Measurements from ENCODE around the gene PIK3R3.
A peak's percentile ranks its signal among the peaks of the same experiment; 100 is the strongest.
"Not testable (repeated sequence)": the region's sequence is repeated elsewhere in the genome, so short reads cannot be mapped to it uniquely, and the experiment has no call there.

The PIK3R3 gene

DNA sequence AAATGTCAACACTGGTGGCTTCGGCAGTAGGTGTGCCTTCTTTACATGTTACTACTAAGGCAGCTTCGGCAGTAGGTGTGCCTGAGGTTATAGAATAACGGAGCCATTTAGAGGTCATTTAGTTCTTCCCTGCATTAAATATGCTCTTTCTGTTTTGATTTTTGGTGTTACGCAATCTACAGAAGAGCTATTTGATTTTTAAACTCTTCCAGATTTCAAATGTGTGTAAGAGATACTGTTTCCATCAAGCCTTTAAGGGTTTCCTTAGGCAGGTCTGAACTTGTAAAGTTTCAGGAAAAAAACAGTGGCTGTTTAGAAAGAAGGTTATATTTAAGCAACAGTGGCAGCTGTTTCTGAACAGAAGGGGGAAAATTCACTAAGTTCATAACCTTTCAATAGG is 54.8 kb downstream of the PIK3R3 start:
- in situ Hi-C loops (cut with MboI; ENCODE audit: low pct_unique_long_range_greater_than_20kb, low sequenced_read_pairs) = no loop called here
- DNase-seq = no peak

DNA sequence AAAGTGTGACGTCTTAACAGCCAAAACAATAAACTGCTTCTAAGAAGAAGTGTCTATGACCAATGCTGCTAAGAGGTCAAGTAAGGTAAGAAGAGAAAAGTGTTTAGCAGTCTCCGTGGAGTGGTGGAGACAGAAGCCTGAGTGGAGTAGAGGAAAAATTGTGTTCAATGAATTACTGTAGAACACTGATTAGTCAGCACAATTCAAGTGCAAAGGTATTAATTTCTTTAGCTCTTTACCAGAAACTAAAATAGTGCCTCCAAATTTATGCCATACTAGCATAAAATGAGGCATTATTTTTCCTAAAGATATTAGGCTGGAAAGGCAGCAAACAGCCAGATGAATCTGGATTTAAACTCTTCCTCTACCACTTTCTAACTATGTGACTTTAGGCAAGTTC is 56.1 kb downstream of the PIK3R3 start:
- no peak for DNase-seq
- in situ Hi-C loops (cut with MboI; ENCODE audit: low pct_unique_long_range_greater_than_20kb, low sequenced_read_pairs) = no loop called here

DNA sequence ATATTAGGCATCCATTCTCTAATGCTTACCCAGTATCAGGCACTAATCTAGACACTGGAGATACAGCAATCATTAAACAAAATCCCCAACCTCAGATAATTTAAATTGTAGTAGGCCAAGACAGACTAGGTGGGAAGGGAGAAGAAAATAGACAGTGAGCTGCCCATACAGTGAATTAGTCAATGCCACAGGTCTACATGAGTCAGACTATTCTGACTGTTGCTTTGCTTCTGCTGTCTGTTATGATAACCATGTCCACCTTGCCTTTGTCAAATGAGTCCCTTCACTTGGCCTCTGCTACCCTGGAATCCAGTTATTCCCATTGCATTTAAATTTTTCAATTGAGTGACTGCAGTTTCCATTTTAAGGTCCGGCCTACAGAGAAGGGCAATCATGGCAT is 59.5 kb downstream of the PIK3R3 start:
- no peak for DNase-seq
- in situ Hi-C loops (cut with MboI; ENCODE audit: low pct_unique_long_range_greater_than_20kb, low sequenced_read_pairs) = no loop called here

DNA sequence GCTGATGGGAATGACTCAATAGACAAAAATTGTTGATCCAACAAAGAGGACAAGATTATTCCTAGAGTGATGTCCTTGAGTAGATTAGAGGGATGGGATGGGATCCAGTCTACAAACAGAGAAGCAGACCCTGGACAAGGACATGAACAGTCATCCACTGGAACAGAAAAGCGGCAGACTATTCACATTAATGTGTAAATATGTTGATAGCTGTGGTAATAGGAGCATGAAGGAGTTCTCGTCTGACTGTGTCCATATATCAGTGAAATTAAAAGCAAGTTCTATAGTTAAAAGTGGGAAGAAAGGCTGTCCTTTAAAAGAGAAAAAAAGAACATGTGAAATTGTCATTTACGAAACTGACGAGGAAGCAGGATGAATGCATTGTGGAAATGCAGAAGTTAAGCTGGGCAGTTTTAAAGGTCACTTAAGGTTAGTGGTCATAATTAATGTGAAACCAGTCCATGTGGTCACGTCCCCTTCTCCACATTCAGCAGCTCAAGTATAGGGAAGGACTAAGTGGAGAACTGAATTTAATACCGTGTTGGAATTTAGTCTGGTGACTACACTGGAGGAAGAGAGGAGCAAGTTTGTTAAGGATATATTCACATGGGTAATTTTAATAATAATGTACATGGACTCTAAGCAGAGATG is 62.1 kb downstream of the PIK3R3 start:
- DNase-seq = peak; percentile 35
- in situ Hi-C loops (cut with MboI; ENCODE audit: low pct_unique_long_range_greater_than_20kb, low sequenced_read_pairs) = no loop called here

DNA sequence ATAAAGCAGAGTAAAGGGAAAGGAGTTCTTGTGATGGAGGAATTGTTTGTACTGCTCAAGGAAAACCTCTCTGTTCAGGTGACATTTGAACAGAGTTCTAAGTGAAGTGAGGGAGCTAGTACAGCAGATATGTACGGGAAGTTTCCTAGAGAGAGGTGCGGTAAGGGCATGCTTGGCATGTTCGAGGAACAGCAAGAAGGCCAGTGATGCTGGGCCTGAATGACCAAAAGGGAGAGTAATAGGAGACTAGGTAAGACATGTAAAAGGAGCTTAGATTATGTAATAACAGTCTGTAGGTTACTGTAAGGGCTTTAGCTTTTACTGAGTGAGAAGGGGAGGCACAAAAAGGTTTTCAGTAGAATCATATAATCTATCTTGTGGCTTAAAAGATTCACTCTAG is 63.9 kb downstream of the PIK3R3 start:
- in situ Hi-C loops (cut with MboI; ENCODE audit: low pct_unique_long_range_greater_than_20kb, low sequenced_read_pairs) = no loop called here
- no peak for DNase-seq

DNA sequence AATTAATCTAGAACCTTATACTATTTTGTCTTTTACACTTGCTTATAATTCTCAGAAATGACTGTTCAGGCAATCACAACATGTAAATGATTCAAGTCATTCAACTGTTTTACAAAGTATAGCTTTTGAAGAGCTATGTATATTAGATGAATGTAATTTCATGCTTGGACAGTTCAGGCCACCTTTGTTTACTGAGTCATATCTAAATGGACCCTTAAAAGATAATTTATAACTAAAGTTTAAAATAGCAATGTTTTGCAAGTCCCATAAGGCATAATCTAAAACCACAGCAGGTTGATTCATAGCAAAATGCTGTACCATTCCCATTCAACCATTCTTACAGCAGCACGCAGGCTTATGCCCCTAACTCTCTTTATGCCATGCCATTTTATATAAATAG is 64.8 kb downstream of the PIK3R3 start:
- in situ Hi-C loops (cut with MboI; ENCODE audit: low pct_unique_long_range_greater_than_20kb, low sequenced_read_pairs) = no loop called here
- no peak for DNase-seq

DNA sequence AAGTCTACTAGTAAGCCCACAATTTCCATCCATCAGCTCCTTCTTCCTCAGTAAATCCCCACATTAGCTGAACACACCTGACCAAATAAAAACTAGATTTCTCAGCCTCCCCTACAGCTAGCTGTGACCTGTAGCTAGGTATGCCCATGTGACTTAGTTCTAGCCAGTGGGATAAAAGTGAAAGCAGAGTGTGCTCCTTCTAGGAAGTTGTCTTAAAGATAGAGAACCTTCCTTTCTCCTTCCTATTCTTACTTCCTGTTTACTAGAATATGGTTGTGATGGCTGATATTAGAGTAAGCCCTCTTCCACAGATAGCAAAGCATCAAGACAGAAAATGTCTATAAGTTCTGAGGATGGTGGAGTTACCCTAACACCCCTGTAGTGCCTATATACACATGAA is 67.0 kb downstream of the PIK3R3 start:
- in situ Hi-C loops (cut with MboI; ENCODE audit: low pct_unique_long_range_greater_than_20kb, low sequenced_read_pairs) = no loop called here

DNA sequence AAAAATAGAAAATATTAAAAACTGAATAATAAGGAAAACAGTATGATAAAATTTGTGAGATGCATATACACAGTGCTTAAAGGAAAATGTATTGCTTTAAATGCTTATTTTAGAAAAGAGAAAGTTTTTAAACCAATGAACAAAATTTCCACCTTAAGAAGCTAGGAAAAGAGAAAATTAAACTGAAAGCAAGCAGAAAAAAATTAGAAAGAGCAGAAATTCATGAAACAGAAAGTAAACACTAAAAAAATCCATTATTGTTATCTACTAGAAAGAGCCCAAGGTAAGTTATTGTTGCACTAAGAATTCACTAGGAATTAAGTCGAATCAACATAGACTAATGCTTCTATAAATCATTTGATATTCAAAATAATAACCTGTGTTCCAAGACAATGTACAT is 67.7 kb downstream of the PIK3R3 start:
- in situ Hi-C loops (cut with MboI; ENCODE audit: low pct_unique_long_range_greater_than_20kb, low sequenced_read_pairs) = no loop called here

More for the DNA sequence above, 67.0 kb downstream of the PIK3R3 start:
- DNase-seq = peak; percentile 21

DNA sequence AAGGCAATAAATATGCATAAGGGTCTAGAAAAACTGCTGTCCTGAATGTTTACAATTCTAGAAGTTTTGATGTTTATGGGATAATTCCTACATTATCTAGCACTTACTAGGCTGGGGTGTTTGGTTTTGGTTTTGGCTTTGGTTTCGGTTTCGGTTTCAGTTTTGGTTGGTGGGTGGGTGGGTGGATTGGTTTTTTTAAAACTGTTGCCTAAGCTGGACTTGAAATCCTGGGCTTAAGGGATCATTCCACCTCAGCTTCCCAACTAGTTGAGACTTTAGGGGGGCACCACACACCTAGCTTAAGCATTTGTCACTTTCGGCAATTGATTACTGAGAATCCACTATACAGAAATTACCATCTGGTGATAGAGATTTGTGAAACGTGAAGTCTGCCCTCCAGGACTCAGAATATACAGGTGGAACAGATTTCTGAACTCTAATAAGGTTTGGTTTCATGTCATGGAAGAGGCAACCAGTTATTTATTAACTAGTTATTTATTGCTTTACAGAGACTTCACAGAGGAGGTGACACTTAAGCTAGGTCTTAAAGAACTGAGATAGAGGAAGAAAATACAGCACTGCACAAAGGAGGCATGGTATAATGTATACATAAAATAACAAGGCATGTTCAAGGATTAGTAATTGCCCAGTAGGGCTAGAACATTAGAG is 69.6 kb downstream of the PIK3R3 start:
- peak; percentile 43 for DNase-seq
- in situ Hi-C loops (cut with MboI; ENCODE audit: low pct_unique_long_range_greater_than_20kb, low sequenced_read_pairs) = no loop called here

More for the DNA sequence above, 67.7 kb downstream of the PIK3R3 start:
- DNase-seq = no peak

DNA sequence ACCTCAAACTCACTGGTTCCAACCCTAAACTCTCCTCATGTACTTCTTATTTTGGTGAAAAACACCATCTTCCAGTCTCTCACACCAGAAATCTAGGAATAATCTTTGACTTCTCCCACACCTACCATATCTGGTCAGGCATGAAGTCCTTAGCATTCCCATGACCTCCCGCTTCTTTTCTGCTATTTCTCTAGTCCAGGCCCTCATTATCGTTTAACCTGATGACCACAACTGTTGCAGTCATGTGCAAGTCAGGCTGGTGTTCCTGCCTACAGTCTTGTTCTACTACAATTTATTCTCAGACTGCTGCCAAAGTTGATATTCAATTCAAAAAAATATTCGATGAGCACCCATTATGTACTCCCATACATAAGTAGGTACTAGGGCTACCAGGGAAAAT is 71.3 kb downstream of the PIK3R3 start:
- in situ Hi-C loops (cut with MboI; ENCODE audit: low pct_unique_long_range_greater_than_20kb, low sequenced_read_pairs) = no loop called here
- no peak for DNase-seq

DNA sequence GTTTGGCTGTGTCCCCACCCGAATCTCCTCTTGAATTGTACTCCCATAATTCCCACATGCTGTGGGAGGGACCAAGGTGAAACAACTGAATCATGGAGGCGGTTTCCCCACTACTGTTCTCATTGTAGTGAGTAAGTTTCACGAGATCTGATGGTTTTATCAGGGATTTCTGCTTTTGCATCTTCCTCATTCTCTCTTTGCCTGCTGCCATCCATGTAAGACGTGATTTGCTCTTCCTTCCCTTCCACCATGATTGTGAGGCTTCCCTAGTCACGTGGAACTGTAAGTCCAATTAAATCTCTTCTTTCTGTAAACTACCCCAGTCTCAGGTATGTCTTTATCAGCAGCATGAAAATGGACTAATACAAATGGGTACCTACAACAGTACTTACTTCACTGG is 73.5 kb downstream of the PIK3R3 start:
- in situ Hi-C loops (cut with MboI; ENCODE audit: low pct_unique_long_range_greater_than_20kb, low sequenced_read_pairs) = no loop called here
- DNase-seq = no peak

DNA sequence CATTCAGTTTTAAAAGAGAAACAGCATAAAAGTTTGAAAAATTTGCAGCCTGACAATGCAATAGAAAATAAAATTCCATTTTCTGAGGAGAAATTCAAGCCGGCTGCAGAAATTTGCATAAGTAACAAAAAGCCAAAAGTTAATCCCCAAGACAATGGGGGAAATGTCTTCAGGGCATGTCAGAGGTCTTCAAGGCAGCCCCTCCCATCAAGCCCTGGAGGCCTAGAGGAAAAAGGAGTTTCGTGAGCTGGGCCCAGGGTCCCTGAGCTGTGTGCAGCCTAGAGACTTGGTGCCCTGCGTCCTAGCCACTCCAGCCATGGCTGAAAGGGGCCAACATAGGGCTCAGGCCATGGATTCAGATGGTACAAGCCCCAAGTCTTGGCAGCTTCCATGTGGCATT is 74.6 kb downstream of the PIK3R3 start:
- no peak for DNase-seq
- in situ Hi-C loops (cut with MboI; ENCODE audit: low pct_unique_long_range_greater_than_20kb, low sequenced_read_pairs) = no loop called here

DNA sequence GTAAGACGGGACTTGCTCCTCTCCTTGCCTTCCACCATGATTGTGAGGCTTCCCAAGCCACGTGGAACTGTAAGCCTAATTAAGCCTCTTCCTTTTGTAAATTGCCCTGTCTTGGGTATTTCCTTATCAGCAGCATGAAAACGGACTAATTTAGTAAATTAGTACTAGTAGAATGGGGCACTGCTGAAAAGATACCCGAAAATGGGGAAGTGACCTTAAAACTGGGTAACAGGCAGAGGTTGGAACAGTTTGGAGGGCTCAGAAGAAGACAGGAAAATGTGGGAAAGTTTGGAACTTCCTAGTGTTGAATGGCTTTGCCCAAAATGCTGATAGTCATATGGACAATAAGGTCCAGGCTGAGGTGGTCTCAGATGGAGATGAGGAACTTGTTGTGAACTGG is 75.2 kb downstream of the PIK3R3 start:
- not testable (repeated sequence) for DNase-seq

DNA sequence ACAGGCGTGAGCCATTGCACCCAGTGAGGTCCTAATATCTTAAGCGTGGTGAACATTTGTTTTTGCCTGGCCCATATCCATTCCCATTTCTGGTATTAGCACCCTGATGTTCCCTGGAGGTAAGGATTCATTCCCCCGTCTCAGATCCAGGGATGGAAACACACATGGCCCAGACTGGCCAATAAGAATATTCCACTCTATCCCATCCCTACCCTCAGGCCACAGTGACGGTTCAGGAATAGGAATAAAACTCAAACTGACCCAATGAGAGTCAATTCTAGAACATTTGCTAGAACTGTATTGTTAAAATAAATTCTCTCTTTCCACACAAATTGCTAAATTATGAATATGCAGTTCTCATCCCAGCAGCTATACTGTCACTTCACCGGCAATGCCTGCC is 76.1 kb downstream of the PIK3R3 start:
- DNase-seq = no peak
- in situ Hi-C loops (cut with MboI; ENCODE audit: low pct_unique_long_range_greater_than_20kb, low sequenced_read_pairs) = no loop called here

More for the DNA sequence above, 75.2 kb downstream of the PIK3R3 start:
- in situ Hi-C loops (cut with MboI; ENCODE audit: low pct_unique_long_range_greater_than_20kb, low sequenced_read_pairs) = not testable (repeated sequence)

DNA sequence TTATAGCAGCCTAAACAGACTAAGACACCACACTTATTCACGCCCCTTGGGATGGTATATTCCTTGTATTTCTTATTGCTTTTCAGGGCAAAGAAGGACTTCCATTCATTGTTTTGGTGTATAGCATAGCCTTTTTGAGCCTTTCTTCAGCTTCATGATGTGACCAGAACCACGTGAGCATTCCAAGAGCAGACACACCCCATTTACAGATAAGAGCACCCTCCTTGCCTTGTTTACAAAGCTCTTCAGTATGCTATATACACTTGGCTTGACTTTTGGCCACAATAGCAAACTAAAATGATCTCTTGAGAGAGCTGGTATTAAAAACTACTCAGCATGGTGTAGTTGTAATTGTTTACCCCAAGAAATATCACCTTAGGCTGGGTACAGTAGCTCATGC is 78.7 kb downstream of the PIK3R3 start:
- DNase-seq = no peak
- in situ Hi-C loops (cut with MboI; ENCODE audit: low pct_unique_long_range_greater_than_20kb, low sequenced_read_pairs) = no loop called here

DNA sequence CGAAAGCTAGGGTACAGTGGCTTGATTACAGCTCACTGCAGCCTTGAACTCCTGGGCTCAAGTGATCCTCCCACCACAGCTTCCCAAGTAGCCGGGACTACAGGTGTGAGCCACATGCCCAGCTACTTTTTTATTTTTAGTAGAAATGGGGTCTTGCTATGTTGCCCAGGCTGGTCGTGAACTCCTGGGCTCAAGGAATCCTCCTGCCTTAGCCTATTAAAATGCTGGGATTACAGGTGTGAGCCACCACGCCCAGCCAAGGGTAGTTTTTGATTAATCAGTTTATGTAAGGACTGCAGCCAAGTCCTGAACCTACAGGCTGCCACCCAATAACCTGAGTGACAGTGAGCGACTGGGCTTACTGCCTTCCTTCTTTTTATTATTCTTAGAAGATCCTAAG is 88.3 kb downstream of the PIK3R3 start:
- in situ Hi-C loops (cut with MboI; ENCODE audit: low pct_unique_long_range_greater_than_20kb, low sequenced_read_pairs) = no loop called here
- DNase-seq = no peak

DNA sequence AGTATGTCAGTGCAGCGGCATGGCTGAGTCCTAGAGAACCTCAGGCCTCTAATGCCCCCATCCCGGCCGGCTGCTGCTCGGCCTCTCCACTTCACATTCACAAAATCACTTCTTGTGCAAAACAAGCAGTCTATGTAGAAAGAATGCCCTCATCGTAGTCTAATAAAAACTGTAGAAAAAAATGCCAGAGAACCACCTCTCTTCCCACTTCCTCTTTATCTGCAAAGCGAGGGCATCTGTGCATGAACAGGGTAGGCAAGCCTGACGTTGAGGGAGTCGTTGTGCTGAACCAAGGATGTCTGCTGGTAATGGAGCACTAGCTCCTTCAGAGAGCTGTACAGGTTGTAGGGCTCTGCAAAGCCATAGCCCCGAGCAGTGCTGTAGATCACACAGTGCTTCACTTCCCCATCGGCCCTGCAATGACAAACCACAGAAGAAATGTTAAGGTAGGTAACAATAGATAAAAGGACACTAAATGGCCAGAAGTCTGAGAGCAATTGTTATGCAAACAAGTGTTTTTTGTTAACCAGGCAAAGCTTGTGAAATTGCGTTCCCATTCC is 88.9 kb downstream of the PIK3R3 start:
- in situ Hi-C loops (cut with MboI; ENCODE audit: low pct_unique_long_range_greater_than_20kb, low sequenced_read_pairs) = no loop called here
- DNase-seq = peak; percentile 88

DNA sequence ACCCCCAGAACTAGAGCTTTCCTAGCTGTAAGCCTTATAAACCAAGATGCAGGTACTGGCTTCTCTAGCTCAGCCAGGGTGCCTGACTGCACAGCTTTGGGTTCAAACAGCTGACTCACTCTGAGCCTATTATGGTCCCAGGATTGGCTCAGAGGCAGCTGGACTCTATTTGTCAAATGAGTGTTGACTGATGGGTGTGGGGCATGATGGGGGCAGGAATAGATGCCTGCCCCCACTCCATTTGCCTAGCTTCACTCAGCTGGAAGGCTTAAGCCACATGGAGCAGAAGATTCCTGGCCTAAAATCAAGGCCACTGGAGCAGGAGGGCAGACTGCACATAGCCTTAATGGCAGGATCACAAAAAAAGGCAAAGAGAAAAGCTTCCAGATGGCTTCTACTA is 90.5 kb downstream of the PIK3R3 start:
- DNase-seq = no peak
- in situ Hi-C loops (cut with MboI; ENCODE audit: low pct_unique_long_range_greater_than_20kb, low sequenced_read_pairs) = no loop called here

DNA sequence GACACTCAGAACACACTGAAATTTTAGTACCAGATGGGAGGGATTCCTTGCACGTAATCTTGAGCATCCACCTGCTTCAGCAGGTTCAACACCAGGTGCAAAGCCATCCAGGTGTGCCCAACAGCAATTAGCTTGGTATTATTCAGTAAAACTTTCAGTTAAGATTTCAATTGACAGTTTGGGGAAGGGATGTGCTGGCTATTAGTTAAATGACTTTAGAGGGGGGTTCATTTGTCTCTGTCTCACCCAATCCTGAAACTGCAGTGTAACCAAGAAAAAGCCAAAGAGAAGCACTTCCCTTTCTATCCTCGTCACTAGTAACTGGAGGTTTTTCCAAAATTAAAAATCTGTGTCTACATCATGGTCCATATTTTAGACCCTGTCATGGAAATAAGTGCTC is 90.9 kb downstream of the PIK3R3 start:
- in situ Hi-C loops (cut with MboI; ENCODE audit: low pct_unique_long_range_greater_than_20kb, low sequenced_read_pairs) = no loop called here
- no peak for DNase-seq

DNA sequence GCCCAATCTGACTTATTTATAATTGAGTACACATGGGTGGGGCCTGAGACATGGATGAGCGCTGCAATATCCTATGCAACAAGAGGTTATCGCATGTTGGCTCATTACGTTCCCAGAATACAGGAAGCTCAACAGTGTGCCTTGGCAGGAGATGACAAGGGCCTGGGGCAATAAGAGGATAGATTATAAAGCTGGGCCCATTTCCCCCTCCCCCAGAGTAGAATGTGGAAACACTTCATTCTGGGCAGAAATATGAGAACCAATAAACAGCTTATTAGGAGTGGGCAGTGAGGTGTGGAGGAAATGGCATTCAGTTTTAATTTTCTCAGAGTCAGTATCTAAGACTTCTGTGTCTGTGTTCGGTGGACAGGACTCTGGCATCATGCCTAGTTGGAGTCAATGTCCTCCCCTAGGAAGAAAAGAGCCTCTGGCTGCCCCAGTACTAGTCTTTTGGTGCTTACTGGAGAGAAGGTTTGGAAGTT is 92.8 kb downstream of the PIK3R3 start:
- peak; percentile 52 for DNase-seq
- in situ Hi-C loops (cut with MboI; ENCODE audit: low pct_unique_long_range_greater_than_20kb, low sequenced_read_pairs) = loop anchor here (10.0 kb wide), 1 partner anchor 145 kb away; no protein-coding TSS in a partner anchor

Data from KBM-7 (cell line).